PC-3 (cell line): ENCODE data around the gene FKBP14. TPM values are rescaled to one million over a fixed set of nuclear protein-coding genes. Genes with fewer than 3 reads are reported as not detected.

Experiments
- total RNA-seq: library from RNA; depleted of rRNA; stranded (reverse); fragments of >200 nt; gene quantifications from 2 replicates; pipeline ENCODE4 v1.2.3, GENCODE V29; 2014; rRNA removed

The FKBP14 gene
- total RNA-seq, 1 experiment from 2014 or later: 9.0 TPM

Other genes with a start within 250 kb of the FKBP14 start
- 3.3 and 3.4 TPM in 2 replicates for gene WIPF3, start 220.2 kb downstream of the FKBP14 start, total RNA-seq
- gene SCRN1, start 36.9 kb downstream of the FKBP14 start, total RNA-seq: 33.9 and 37.9 TPM in 2 replicates
- gene PLEKHA8, start 1.7 kb upstream of the FKBP14 start, total RNA-seq: 8.4 and 10.4 TPM in 2 replicates
- 5.4 and 6.3 TPM in 2 replicates for gene MTURN, start 108.3 kb upstream of the FKBP14 start, total RNA-seq